ENCODE measurements around the gene PLXNB3. TPM values are rescaled to one million over a fixed set of nuclear protein-coding genes. Genes with fewer than 3 reads are reported as not detected.

PLXNB3 gene
- total and polyA plus RNA-seq, 8 donors, result 4.0 to 28.6 (median 6.2) TPM

DNA sequence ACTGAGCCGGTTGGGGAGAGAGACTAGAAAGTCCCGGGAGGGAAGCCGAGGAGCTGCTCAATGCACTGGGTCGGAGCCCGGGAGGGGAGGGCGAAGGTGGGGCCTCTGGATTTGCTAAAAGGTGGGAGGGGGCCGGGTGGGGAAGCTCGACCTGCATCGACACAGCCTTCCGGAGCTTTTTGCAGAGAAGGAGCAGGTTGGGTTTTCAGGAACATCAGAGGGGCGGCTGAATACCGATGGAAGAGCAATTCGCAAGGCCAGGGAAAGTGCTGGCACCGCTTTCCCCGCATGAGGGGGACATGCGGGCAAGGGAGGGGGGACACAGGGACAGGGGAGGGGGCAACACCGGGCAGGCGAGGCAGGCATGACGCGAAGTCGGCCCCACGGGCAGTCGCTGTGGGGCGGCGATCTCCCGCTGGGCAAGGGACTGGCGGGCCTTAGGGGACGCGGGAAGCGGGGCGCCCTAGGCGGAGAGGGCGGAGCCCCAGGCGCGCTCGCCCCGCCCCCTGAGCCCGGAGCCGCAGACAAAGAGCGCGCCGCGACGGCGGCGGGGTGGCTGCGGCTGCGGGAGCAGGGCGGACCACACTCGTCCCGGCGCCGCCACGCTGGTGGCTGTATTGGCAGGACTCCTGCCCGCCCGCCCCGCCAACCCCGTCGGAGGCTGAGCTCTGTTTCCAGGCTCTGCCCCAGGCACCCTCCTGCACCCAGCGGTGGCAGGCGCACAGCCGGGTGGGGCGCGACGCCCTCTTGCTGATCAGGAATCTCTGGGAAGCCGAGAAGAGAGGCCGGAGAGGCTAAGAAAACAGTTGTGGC is 54.7 kb downstream of the PLXNB3 start:
- TF ChIP-seq, protein P1, sequence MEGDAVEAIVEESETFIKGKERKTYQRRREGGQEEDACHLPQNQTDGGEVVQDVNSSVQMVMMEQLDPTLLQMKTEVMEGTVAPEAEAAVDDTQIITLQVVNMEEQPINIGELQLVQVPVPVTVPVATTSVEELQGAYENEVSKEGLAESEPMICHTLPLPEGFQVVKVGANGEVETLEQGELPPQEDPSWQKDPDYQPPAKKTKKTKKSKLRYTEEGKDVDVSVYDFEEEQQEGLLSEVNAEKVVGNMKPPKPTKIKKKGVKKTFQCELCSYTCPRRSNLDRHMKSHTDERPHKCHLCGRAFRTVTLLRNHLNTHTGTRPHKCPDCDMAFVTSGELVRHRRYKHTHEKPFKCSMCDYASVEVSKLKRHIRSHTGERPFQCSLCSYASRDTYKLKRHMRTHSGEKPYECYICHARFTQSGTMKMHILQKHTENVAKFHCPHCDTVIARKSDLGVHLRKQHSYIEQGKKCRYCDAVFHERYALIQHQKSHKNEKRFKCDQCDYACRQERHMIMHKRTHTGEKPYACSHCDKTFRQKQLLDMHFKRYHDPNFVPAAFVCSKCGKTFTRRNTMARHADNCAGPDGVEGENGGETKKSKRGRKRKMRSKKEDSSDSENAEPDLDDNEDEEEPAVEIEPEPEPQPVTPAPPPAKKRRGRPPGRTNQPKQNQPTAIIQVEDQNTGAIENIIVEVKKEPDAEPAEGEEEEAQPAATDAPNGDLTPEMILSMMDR (IDR thresholded peaks at IDR 0.05), result no peak
- Histone ChIP-seq H3K27me3 (peaks cover 0 to 17% (median 0%) of the 10 kb centered on the region in 4 donors), H3K27ac (no peak overlapping the region), H3K36me3 (no peaks in the 10 kb centered on the region), H3K9me3 (no peaks in the 10 kb centered on the region), H3K4me1 (no peaks in the 10 kb centered on the region), H3K4me3 (peak overlapping the region in 2 of 4 donors; percentile 23 to 46)
- FAIRE-seq (no peak), DNase-seq (peak in 2 of 6 donors; percentile 61 to 77), ATAC-seq (peak; percentile 61 to 95 (median 88))
- WGBS, 2 donors, result 9 to 26% methylated on average over 45 to 67 of the region's 67 CpGs
- intact Hi-C loops (cut with DNase I), result loop anchor here in 1 of 3 donors (10.0 kb wide), 1 partner anchor 56 kb away; no protein-coding TSS in a partner anchor

DNA sequence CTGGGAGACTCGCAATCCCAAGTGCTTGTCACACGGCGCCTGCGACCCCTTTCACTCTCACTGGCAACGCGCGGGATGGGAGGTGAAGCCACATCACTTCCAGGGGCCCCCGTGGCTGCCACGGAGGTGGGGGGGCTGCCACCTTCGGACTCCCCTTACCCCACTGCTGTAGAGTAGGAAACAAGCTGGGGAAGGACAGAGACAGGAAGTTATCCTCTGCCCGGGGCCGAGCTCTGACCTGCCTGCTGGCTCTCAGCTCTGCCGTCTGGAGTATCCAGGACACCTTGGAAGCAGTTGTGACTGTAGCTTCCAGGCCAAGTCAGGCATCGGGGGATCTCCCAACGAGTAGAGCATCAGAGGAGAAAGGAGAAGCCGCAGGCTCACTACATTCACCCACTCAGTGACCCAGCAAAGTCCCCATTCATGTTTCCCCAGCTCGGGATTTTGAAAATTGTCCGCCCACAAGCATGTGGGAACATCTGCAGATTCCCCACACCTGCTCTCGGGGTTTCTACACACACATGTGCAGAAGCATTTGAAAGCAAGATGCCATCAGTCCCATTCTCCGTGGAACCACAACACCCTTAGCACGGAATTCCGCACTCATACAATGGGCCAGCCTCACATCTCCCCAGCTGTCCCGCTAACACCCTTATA is 55.5 kb downstream of the PLXNB3 start:
- DNase-seq (peak in 1 of 6 donors; percentile 41), ATAC-seq (peak in 2 of 4 donors; percentile 28 to 47), FAIRE-seq (no peak)
- WGBS, 2 donors, result 27 to 47% methylated on average over 20 to 23 of the region's 23 CpGs
- no peak overlapping the region for H3K27ac ChIP-seq
- H3K4me3 ChIP-seq, result peak overlapping the region in 2 of 4 donors; percentile 23 to 46
- H3K9me3 ChIP-seq, result no peaks in the 10 kb centered on the region
- H3K27me3 ChIP-seq, result peaks cover 0 to 17% (median 0%) of the 10 kb centered on the region in 4 donors
- TF ChIP-seq, protein P1 (IDR thresholded peaks at IDR 0.05), result no peak
- H3K36me3 ChIP-seq, result no peaks in the 10 kb centered on the region
- intact Hi-C loops (cut with DNase I), result loop anchor here in 1 of 3 donors (10.0 kb wide), 1 partner anchor 55 kb away; no protein-coding TSS in a partner anchor
- no peaks in the 10 kb centered on the region for H3K4me1 ChIP-seq

DNA sequence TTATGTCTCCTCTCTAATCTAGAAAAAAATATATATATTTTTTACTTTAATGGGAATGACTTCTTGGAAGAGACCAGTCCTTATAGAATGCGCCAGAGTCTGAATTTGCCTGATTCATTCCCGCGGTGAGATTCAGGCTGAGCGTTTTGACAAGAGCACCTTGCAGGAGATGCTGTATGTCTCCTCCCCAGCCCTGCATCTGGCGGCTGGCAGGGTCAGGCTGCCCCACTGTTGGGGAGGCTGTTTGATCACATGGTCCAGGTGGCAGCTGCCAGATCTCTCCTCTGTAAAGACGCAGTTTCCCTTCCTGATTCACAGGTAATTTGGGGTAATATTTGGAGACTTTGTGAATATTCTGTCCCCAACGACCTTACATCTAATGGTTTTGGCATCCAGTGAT is 56.6 kb downstream of the PLXNB3 start:
- WGBS, 2 donors, result 67 to 73% methylated on average over 7 of the region's 7 CpGs
- no peak for DNase-seq
- FAIRE-seq, result no peak
- intact Hi-C loops (cut with DNase I), result no loop called here
- ATAC-seq, result no peak
- Histone ChIP-seq H3K4me3 (no peak overlapping the region), H3K36me3 (no peaks in the 10 kb centered on the region), H3K27me3 (peaks cover 0 to 17% (median 1%) of the 10 kb centered on the region in 4 donors), H3K27ac (no peak overlapping the region), H3K4me1 (no peaks in the 10 kb centered on the region), H3K9me3 (no peaks in the 10 kb centered on the region)
- TF ChIP-seq, protein P1 (IDR thresholded peaks at IDR 0.05), result no peak

DNA sequence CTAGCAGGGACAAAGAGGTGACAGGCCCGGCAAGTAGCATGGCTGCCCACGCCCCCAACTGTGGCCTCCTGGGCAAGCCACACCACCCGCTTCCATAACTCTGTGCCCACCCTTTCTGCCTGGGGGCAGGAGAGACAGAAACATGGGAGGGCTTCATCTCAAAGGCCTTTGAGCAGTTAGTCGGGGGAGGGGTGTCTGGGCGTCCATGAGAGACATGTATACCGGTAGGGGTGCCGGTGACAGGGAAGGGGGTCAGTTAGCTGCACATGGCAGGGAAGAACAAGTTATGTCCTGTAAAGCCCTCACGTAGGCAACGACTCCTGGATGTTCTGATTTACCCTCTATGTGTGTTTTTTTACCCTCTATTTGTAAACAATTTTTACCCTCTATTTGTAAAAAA is 57.0 kb downstream of the PLXNB3 start:
- TF ChIP-seq, protein P1 (IDR thresholded peaks at IDR 0.05), result no peak
- ATAC-seq (no peak), DNase-seq (no peak), FAIRE-seq (no peak)
- Histone ChIP-seq H3K27me3 (peaks cover 0 to 17% (median 1%) of the 10 kb centered on the region in 4 donors), H3K4me1 (no peaks in the 10 kb centered on the region), H3K27ac (no peak overlapping the region), H3K4me3 (no peak overlapping the region), H3K9me3 (no peaks in the 10 kb centered on the region), H3K36me3 (no peaks in the 10 kb centered on the region)
- 81 to 83% methylated on average over 9 of the region's 9 CpGs for WGBS, 2 donors
- intact Hi-C loops (cut with DNase I), result no loop called here
